GM18867 (cell line): ENCODE measurements around the gene RABL3.
"Not testable (repeated sequence)": the region's sequence is repeated elsewhere in the genome, so short reads cannot be mapped to it uniquely, and the experiment has no call there.

Experiments
- ATAC-seq: cut with Tn5 transposase; IDR thresholded peaks from one replicate; pipeline ENCODE4 v1.9.1; 2021; ENCODE audit warnings: mild to moderate bottlenecking, moderate library complexity; ENCODE audit not compliant: unreplicated experiment

RABL3 gene, protein sequence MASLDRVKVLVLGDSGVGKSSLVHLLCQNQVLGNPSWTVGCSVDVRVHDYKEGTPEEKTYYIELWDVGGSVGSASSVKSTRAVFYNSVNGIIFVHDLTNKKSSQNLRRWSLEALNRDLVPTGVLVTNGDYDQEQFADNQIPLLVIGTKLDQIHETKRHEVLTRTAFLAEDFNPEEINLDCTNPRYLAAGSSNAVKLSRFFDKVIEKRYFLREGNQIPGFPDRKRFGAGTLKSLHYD

GRCh38 chr3:120742198-120742848 lies at the start of gene RABL3, which contains the start of gene GTF2E1:
Gene RABL3 (minus strand): TSS chr3:120742516. CDS start chr3:120742507, 9 bp downstream.
Gene GTF2E1 (plus strand): TSS chr3:120742744. CDS start chr3:120750553, 7,809 bp downstream.
- peak; percentile 98 for ATAC-seq

- no peak for ATAC-seq
These were observed 49.6 kb upstream of the RABL3 start for GRCh38 chr3:120791913-120792312.

- ATAC-seq: no peak
These were observed 48.7 kb upstream of the RABL3 start for GRCh38 chr3:120791010-120791409.

GRCh38 chr3:120785832-120786231 lies 43.5 kb upstream of the RABL3 start:
- peak; percentile 69 for ATAC-seq

DNA sequence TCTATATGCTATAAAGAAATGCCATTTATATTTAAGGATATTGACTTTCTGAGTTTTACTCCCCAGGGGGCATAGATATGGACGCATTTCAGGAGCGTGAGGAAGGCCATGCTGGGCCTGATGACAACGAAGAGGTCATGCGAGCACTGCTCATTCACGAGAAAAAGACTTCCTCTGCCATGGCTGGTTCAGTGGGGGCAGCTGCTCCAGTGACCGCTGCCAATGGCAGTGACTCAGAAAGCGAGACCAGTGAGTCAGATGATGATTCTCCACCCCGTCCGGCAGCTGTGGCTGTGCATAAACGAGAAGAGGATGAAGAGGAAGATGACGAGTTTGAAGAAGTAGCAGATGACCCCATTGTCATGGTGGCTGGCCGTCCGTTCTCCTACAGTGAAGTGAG lies 38.7 kb upstream of the RABL3 start:
- peak; percentile 95 for ATAC-seq

DNA sequence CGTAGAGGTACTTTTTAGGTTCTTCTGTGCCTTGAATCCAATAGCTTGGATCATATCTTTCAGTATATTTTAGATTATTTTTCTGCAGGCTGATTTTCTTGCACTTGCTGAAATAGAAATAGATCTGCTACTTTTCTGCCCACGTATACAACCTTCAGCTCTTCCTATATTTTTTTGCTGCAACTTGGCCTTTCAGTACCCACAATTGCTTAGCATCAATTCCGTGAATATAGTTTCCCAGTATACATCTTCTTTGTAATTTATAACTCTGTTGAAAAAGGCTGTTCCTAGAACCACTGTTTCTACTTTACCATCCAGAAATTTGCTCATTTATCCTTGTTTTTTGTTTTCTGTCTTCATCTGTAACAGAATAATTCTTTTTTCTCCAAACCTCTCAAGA lies 36.5 kb upstream of the RABL3 start:
- ATAC-seq: no peak

GRCh38 chr3:120775411-120775810 lies 33.1 kb upstream of the RABL3 start:
- ATAC-seq: no peak

GRCh38 chr3:120773932-120774331 lies 31.6 kb upstream of the RABL3 start:
- no peak for ATAC-seq

DNA sequence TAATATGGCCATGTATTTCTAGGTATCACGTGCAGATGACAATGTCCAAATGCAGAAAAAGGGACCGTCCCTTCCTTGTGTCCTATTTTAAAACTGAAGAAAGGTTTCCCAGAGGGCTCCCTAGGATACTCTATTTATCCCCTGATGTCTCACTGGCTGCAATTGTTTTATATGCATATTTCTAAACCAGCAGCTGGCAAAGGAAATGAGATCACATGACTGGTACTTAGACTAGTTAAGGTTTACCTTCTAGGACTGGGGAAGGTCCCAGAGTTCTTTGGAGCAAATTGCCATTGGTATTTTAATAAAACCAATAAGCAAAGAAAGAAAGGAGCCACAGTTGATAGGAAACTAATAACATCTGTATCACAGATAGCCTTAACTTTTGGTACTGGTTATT lies 29.8 kb upstream of the RABL3 start:
- ATAC-seq: no peak

DNA sequence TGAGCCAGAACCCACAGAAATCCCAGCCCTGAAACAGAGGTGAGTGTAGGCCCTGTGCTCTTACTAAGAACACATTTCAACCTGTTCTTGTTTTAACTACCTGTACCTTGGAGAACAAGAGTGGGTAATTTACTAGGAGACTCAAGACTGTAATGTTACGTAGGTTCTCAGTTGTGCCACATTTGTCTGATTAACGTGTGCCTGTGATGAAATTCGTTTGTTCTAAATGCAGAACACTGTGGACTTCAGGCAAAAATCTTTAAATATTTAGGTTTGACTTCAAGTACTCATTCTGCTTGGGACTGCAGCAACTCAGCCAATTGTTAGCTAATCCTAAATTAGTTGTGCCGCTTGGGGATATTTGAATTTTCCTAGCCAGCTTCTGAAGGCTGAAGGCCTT lies 28.6 kb upstream of the RABL3 start:
- ATAC-seq: no peak

DNA sequence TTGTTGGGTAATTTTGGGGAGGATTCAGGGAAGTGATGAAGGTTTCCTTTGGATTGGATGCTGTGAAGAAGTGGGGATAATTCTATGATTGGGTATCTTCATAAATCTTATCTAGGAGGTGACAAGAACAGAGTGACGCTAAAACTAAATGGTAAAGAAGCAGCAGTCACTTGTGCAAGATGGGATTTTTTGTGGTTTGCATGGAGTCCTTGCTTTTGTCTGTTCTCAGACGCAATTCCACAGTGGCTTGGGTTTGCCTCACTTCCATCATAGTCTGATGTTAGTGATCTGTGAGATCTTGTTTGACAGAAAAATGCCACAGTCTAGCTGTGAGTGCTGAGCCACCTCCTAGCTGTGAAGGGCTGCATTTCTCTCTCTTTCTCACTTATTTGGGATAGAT lies 27.1 kb upstream of the RABL3 start:
- ATAC-seq: no peak

GRCh38 chr3:120767106-120767505 lies 24.8 kb upstream of the RABL3 start:
- no peak for ATAC-seq

DNA sequence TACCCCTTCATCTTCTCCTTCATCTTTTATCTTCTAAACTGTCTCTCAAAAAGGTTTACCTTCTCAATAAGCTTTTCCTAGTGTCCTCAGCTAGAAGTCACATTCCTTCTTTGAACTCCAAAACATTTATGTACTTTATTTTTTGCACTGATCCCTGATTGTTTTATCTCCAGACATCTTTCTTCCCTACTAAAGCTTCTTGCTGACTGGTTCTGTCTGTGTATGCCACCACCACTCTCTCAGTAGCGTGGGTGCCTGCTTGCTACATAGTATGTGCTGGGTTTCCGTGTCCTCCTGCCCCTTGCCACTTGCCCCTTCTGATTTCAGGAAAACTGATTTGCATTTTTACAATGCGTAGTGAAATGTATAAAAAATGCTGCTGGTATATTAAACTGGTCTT lies 24.3 kb upstream of the RABL3 start:
- no peak for ATAC-seq

GRCh38 chr3:120765830-120766493 lies 23.6 kb upstream of the RABL3 start:
- peak; percentile 71 for ATAC-seq

GRCh38 chr3:120764206-120764605 lies 21.9 kb upstream of the RABL3 start:
- no peak for ATAC-seq

GRCh38 chr3:120763601-120764000 lies 21.3 kb upstream of the RABL3 start:
- peak; percentile 72 for ATAC-seq

DNA sequence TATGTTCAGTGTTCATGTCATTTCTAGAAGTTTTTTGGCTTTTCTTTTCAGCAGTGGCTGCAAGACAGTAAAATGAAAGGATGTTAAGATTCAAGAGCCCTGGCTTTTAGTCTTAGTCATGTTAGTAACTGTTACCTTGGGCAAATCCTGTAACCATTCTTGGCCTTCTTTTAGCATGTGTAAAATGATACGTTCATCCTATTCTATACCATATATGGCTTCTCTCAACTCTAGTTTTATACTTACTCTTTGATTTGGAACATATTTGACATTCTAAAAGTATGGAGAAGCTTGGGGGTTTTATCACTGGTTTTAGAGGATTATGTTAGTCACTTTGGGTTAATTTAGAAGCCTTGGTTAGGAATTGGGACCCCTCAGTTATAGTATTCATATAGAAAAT lies 20.3 kb upstream of the RABL3 start:
- ATAC-seq: no peak

GRCh38 chr3:120758551-120758950 lies 16.2 kb upstream of the RABL3 start:
- ATAC-seq: not testable (repeated sequence)

GRCh38 chr3:120756061-120756460 lies 13.7 kb upstream of the RABL3 start:
- no peak for ATAC-seq

GRCh38 chr3:120753810-120754209 lies 11.5 kb upstream of the RABL3 start:
- ATAC-seq: no peak

DNA sequence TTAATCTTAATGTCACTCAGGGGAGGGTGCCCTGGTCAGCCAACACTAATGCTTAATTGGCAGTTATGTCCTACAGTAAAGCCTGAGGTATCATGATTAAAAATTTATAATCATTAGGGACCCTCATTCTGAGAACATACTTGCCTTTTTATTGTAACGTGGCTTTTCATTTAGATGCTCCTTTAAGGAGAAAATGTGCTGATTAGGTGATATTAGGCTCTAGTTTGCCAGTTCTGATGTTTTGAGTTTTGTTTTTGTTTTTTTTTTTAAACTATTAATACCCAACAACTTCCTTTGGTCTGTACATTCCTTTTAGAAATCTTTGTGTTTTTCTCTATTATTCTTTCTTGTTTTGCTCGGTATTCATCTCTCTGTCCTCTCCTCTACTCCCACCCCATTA lies 10.5 kb upstream of the RABL3 start:
- ATAC-seq: no peak

- ATAC-seq: no peak
These were observed 9.9 kb upstream of the RABL3 start for GRCh38 chr3:120752230-120752629.
